Stimulated activated CD4-positive, alpha-beta T cell treated with anti-CD3 and anti-CD28 coated beads, TNF-alpha, amount 100 ng/mL, for 24 hours (primary cell): Measurements from ENCODE around the gene PTK6.

ENCODE experiments used
- DNase-seq, 3 experiments: peaks; one replicate each; pipeline ENCODE4 v3.0.0-alpha.2; 2020; ENCODE audit warnings: low read depth in 3 of 3

The PTK6 gene

GRCh38 chr20:63557481-63557891 is 20.3 kb upstream of the PTK6 start:
- no peak for DNase-seq

DNA sequence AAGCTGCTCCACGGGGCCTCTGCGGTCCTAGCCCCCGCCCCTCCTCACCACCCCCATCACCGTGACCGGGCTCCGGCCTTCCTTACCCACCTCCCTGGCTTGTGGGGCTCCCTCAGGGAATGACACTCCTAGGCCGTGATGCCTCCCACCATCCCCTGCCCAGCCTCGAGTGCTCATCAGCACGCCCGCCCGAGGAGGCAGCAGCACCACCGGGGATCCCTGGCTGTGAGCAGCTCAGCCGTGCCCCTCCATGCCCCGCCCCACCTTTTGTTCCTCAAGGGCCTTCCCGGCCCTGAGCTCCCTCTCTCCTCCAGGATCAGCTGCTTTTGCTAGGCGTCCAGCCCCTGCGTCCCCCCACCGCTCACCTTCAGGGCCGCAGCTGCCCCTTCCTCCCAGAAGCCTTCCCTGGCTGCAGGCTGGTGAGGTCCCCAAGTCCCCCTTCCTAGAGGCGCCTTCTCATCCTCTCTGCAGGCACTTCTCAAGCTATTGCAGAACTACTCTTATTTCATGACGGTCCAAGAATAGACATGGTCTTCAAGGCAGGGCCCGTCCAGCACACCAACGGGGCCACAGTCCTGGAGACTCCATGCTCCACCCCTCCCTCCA is 19.8 kb upstream of the PTK6 start:
- no peak for DNase-seq

- no peak for DNase-seq
Observed at GRCh38 chr20:63555661-63556381, 18.6 kb upstream of the PTK6 start.

- no peak for DNase-seq
Observed at GRCh38 chr20:63554361-63555278, 17.4 kb upstream of the PTK6 start.

DNA sequence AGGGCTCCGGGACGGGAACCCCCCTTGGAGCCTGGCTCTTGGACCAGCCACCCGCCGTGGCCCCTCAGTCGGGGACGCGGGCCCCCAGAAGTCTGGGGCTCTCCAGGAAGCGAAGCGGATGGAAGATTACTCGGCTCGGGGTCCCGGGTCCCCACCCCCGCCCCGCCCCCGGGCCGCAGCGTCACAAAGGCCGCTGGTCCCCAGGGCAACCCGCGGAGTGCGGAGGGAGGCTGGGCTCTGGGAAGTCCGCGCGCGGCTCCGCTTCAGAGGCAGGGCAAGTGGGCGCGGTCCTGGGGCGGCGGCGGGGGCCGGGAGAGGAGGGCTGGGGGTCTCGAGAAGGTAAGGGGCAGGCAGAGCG is 16.7 kb upstream of the PTK6 start, which contains the start of gene FNDC11:
Gene FNDC11, plus strand, starts transcription at position 227 of the 358 bp plus-strand sequence. CDS start 1,505 bp downstream, outside the sequence.
- peak in 1 of 3 experiments; percentile 40 for DNase-seq

DNA sequence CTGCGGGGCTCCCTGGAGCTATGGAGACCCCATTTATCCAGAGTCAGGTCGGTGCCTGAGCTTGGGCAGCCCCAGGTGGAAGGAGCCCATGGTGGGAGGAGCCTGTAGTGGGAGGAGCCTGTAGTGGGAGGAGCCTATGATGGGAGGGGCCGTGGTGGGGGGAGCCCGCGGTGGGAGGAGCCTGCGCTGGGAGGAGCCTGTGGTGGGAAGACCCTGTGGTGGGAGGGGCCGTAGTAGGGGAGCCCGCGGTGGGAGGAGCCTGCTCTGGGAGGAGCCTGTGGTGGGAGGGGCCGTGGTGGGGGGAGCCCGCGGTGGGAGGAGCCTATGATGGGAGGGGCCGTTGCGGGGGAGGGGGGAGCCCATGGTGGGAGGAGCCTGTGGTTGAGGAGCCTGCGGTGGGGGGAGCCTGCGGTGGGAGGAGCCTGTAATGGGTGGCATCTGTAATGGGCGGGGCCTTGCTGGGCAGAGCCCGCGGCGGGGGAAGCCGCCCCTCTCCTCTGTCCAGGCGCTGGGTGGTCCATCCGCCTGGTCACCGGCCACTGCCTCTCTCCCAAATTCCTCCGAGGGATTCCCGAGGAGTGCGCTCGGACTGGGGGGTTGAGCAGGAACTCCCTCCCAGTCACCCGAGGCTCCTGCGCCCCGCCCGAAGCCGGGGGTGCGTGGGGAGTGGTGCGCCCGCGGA is 16.2 kb upstream of the PTK6 start:
- peak; percentile 72 to 82 (median 81) for DNase-seq

GRCh38 chr20:63552481-63553249 is 15.5 kb upstream of the PTK6 start:
- peak in 1 of 3 experiments; percentile 22 for DNase-seq

DNA sequence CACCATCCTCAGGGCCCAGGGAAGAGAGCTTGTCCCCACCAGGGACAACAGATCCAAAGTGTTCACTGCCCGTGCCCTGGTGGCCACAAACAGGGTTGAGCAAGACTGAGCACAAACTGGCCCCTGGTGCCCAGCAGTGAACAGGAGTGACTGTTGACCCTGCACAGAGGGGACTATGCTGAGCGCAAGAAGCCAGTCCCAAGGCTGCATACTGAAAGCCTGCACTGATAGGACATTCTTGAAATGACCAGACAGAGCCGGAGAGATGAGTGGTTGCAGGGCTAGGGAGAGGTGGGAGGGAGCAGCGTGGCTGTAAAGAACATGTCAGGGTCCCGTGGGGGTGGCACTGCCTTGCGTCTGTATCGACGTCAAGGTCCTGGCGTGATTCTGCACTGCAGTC is 13.9 kb upstream of the PTK6 start:
- no peak for DNase-seq

- DNase-seq: no peak
Observed at GRCh38 chr20:63549679-63550282, 12.6 kb upstream of the PTK6 start.

GRCh38 chr20:63549019-63549418 is 11.8 kb upstream of the PTK6 start:
- no peak for DNase-seq

GRCh38 chr20:63548542-63548941 is 11.4 kb upstream of the PTK6 start:
- DNase-seq: no peak

- no peak for DNase-seq
Observed at GRCh38 chr20:63547725-63548480, 10.7 kb upstream of the PTK6 start, which contains the start of gene SRMS. SRMS (minus strand) TSS chr20:63547749; CDS start chr20:63547463, 286 bp downstream.

DNA sequence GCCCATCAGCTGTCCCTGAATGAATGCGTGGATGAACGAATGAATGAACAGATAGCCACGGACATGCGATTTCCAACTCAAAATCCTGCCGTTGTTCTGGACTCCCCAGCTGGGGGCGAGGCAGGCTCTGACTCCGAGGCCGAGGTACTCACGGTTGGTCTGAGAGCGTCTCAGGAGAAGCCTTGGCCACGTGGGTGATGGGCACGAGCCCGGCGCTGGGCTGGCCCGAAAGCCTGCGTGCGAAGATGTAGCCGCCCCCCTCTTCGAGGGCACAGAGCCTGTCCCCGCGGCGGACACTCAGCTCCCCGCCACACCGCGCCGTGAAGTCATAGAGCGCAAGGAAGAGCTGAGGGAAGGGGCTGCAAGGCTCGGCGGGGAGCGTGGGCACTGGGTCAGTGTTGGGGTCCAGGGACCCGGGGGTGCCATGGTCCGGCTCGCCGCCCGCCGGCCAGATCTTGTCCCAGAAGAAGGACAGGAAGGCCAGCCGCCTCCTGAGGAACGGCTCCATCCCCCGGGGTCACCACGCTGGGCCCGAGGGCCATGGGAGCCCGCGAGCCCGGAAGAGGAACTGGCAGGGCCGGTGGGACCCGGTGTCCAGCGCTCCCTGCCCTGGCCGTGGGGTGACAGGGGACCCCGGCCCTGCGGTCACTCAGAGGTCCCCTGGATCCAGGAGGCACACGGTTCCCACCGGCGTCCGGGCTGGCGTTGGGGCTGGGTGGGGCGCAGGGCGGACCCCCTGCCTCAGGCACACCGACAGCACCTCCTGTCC is 10.0 kb upstream of the PTK6 start:
- no peak for DNase-seq

DNA sequence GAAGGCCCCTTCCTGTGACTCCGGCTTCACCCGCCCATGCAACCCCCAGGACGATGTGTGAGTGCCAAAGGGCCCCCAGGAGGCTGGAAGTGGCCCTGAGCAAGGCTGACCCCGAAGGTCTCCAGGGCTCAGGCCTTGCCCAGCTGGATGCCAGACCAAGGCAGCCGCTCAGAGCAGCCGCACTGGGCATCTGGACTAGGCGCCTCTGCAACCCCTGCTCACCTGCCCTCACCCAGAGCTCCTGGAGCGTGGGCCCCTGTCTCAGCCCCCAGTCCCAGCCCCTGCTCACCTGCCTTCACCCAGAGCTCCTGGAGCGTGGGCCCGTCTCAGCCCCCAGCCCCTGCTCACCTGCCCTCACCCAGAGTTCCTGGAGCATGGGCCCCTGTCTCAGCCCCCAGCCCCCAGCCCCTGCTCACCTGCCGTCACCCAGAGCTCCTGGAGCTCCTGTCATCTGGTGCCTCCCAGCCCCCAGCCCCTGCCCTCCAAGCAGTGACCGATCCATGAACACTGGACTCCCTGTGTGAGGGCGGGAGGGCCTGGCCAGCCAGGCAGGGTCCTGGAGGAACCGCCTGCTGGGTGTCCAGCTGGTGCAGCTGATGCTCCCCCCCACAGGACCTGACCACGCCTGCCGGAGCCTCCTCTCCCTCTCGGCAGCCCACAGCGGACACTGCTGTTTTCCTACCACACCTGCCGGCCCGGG is 9.2 kb upstream of the PTK6 start:
- DNase-seq: no peak

DNA sequence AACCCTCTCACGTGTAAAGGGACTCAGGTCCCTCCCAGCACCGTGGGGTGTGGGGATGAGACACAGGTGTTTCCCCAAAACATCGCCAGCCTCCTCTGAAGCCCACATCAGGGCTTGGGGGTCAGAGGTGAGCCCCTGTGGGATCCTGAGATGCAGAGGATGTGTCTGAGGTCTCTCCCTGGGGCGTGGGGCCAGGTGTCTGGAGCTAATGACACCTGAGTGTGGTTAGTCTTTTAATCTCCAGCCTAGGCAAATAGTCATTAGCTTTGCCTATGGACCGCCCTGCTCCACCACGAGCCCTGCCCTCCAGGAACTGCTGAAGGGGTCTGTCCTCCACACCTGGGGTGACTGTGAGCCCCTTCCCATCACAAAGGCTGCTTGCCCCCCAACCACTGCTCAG is 8.6 kb upstream of the PTK6 start:
- DNase-seq: no peak

GRCh38 chr20:63544958-63545516 is 7.9 kb upstream of the PTK6 start:
- no peak for DNase-seq

GRCh38 chr20:63544241-63544957 is 7.2 kb upstream of the PTK6 start:
- no peak for DNase-seq
